B cell (primary cell): Measurements from ENCODE around the gene F13A1. TPM values are rescaled to one million over a fixed set of nuclear protein-coding genes. Genes with fewer than 3 reads are reported as not detected.

ENCODE experiments used
- ATAC-seq: fragments of 200-7000 bp; cut with Tn5 transposase; one replicate; pipeline ENCODE4 v1.10.0; 2021; ENCODE audit warnings: low read depth, mild to moderate bottlenecking, moderate number of reproducible peaks, moderate library complexity
- CTCF ChIA-PET: fragments of 350-600 bp; sonication (Branson Sonifier 250); formaldehyde crosslinking; loops from one replicate; lab custom pipeline; 2021; ENCODE audit warnings: antibody characterized with exemption, inconsistent platforms; lab: Charles Lee
- POLR2A ChIA-PET: fragments of 350-600 bp; sonication (Branson Sonifier 250); formaldehyde crosslinking; loops from one replicate; lab custom pipeline; 2021; ENCODE audit warnings: antibody characterized with exemption; lab: Charles Lee
- DNase-seq: peaks from one replicate; pipeline ENCODE4 v3.0.0; 2013
- H2AFZ ChIP-seq: 2 replicates; pipeline ENCODE4 v1.6.1; 2012; ENCODE audit warnings: mild to moderate bottlenecking, low read depth, low read length; ENCODE audit not compliant: insufficient read depth, poor library complexity, severe bottlenecking
- H3K27ac ChIP-seq, 2 donors: 1 replicate in 1 of 2; 2 replicates in 1 of 2; pipeline ENCODE4 v1.5.1; 2012 to 2013; ENCODE audit warnings: low read length in 2 of 2, mild to moderate bottlenecking in 2 of 2, moderate library complexity in 1 of 2
- H3K27me3 ChIP-seq, 4 experiments: fragments of 200-600 bp in 1 of 4; sonication (generic) in 1 of 4; replicated peaks in 1 of 4; 1 replicate in 2 of 4; 2 replicates in 2 of 4; pipeline versions ENCODE4 v1.6.1 to v1.7.0; 2013 to 2016; ENCODE audit warnings: low read length in 3 of 4, mild to moderate bottlenecking in 2 of 4, mixed read lengths in 1 of 4, moderate library complexity in 1 of 4; ENCODE audit not compliant: insufficient read depth in 4 of 4, control insufficient read depth in 3 of 4; ENCODE audit errors: control extremely low read depth in 1 of 4
- H3K36me3 ChIP-seq, 2 experiments: replicated peaks in 1 of 2; 1 replicate in 1 of 2; 2 replicates in 1 of 2; pipeline versions ENCODE4 v1.6.1 to v1.7.1; 2013; ENCODE audit warnings: low read length in 1 of 2; ENCODE audit not compliant: insufficient read depth in 2 of 2, control insufficient read depth in 1 of 2; ENCODE audit errors: control extremely low read depth in 1 of 2, extremely low read depth in 1 of 2
- H3K4me1 ChIP-seq, 2 donors: fragments of 200-600 bp in 1 of 2; sonication (generic) in 1 of 2; 1 replicate in 1 of 2; 2 replicates in 1 of 2; pipeline versions ENCODE4 v1.5.1 to v1.6.1; 2013 to 2017; ENCODE audit warnings: low read length in 2 of 2; ENCODE audit not compliant: control insufficient read depth in 2 of 2, insufficient read depth in 2 of 2
- H3K4me2 ChIP-seq: replicated peaks from 2 replicates; pipeline ENCODE3; 2012; ENCODE audit warnings: mild to moderate bottlenecking, low read depth, low read length; ENCODE audit not compliant: poor library complexity, severe bottlenecking
- H3K4me3 ChIP-seq, 5 experiments: fragments of 200-600 bp in 1 of 5; sonication (generic) in 1 of 5; 1 replicate in 3 of 5; 2 replicates in 2 of 5; pipeline versions ENCODE4 v1.5.1 to v1.7.0; 2011 to 2016; ENCODE audit warnings: low read length in 4 of 5, mild to moderate bottlenecking in 4 of 5, low read depth in 2 of 5, control low read depth in 1 of 5, moderate library complexity in 1 of 5; ENCODE audit not compliant: insufficient read depth in 1 of 5; ENCODE audit errors: control extremely low read depth in 1 of 5, extremely low read depth in 1 of 5
- H3K79me2 ChIP-seq: fragments of 200-600 bp; sonication (generic); one replicate; pipeline ENCODE4 v1.6.0; 2016; ENCODE audit warnings: low read length; ENCODE audit not compliant: control insufficient read depth, insufficient read depth
- H3K9ac ChIP-seq: fragments of 200-600 bp; sonication (generic); 2 replicates; pipeline ENCODE4 v1.6.1; 2017; ENCODE audit warnings: mild to moderate bottlenecking, low read length, moderate library complexity
- H3K9me3 ChIP-seq, 3 donors: one replicate each; pipeline versions ENCODE4 v1.6.1 to v1.7.1; 2013; ENCODE audit warnings: low read length in 2 of 3; ENCODE audit not compliant: control insufficient read depth in 2 of 3, insufficient read depth in 1 of 3; ENCODE audit errors: control extremely low read depth in 1 of 3
- H4K20me1 ChIP-seq: 2 replicates; pipeline ENCODE4 v1.6.0; 2012; ENCODE audit warnings: mild to moderate bottlenecking, low read length; ENCODE audit not compliant: insufficient read depth, control insufficient read depth, poor library complexity, severe bottlenecking
- H3K27ac Mint-ChIP-seq: one replicate; pipeline ENCODE4 v1.8.0; 2021; ENCODE audit warnings: mixed read lengths
- H3K27me3 Mint-ChIP-seq: one replicate; pipeline ENCODE4 v1.8.0; 2021; ENCODE audit warnings: mixed read lengths
- H3K4me1 Mint-ChIP-seq: one replicate; pipeline ENCODE4 v1.8.0; 2021; ENCODE audit warnings: mixed read lengths
- H3K4me3 Mint-ChIP-seq: one replicate; pipeline ENCODE4 v1.8.0; 2021; ENCODE audit warnings: mixed read lengths
- H3K9me3 Mint-ChIP-seq: one replicate; pipeline ENCODE4 v1.8.0; 2022; ENCODE audit warnings: mixed read lengths; ENCODE audit not compliant: insufficient read depth
- EZH2 ChIP-seq: IDR thresholded peaks from 2 replicates; pipeline ENCODE4 v1.6.1; 2012; ENCODE audit warnings: borderline replicate concordance, low read depth, mild to moderate bottlenecking, moderate library complexity, low read length; ENCODE audit not compliant: insufficient read depth, poor library complexity, severe bottlenecking
- WGBS: methylation state at CpG from one replicate; pipeline ENCODE4 v1.1.5; 2013; ENCODE audit warnings: missing lambda C conversion rate; ENCODE audit not compliant: insufficient coverage; 5-methylcytosine and 5-hydroxymethylcytosine counted together
- intact Hi-C: fragments of 100-400 bp; cut with micrococcal nuclease; formaldehyde crosslinking; loops from one replicate; pipeline ENCODE4 v1.10.0; 2022
- polyA plus RNA-seq: library from polyadenylated mRNA; depleted of rRNA; stranded (reverse); fragments of >200 nt; gene quantifications from 2 replicates; pipeline ENCODE4 v1.2.3, GENCODE V29; 2012
- total RNA-seq, 2 donors: library from RNA; stranded (reverse); fragments of 120-200 nt in 1 of 2; gene quantifications; 1 replicate in 1 of 2; 2 replicates in 1 of 2; pipeline versions ENCODE4 v1.2.3 to v1.2.4, GENCODE V29; 2013 to 2022
- TF ChIP-seq, protein P1 (sequence below): fragments of 200-600 bp; IDR thresholded peaks from one replicate; pipeline ENCODE4 v1.8.0; 2022; ENCODE audit warnings: antibody characterized with exemption, mild to moderate bottlenecking

The F13A1 gene
- total and polyA plus RNA-seq, 2 donors (not counting 1 experiment from before 2014, with no cell fraction given), result 0.43 to 2.0 TPM

DNA sequence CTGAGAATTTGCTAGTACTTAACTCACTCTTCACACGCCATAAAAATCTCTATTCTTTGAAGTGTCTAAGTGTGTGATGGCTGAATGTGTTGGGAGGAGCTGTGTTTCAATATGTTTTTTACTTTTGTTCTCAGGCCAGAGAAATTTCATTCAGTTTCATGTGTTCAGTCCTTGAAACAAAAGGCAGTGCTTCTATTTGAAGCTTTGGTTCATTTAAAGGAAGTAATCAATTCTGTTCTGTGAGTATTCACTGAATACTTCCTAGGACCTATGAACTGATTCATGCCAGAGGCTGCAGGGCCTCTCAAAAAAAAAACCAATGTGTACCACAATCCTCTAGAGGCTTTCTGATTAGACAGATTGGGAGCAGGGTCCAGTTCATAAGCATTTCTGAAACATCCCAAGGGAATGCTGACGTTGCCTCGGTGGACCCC, 12.4 kb upstream of the F13A1 start:
- peak overlapping the region in 1 of 2 donors; percentile 5 for H3K27ac ChIP-seq
- H3K79me2 ChIP-seq, result no peaks in the 10 kb centered on the region
- POLR2A ChIA-PET, result interaction anchor here (0.7 to 3.8 kb wide), 4 partner anchors 34 to 256 kb away, joined by 3 to 27 read pairs (median 8); partner anchors contain the start of gene LY86
- ATAC-seq (no peak), DNase-seq (no peak)
- peak overlapping the region in 1 of 5 experiments; percentile 13 for H3K4me3 ChIP-seq
- Mint-ChIP-seq H3K27me3 (no peaks in the 10 kb centered on the region), H3K27ac (peak overlapping the region; percentile 98), H3K9me3 (no peaks in the 10 kb centered on the region), H3K4me1 (peaks cover 48% of the 10 kb centered on the region), H3K4me3 (peak overlapping the region; percentile 86)
- no peaks in the 10 kb centered on the region for H4K20me1 ChIP-seq
- H3K27me3 ChIP-seq, result no peaks in the 10 kb centered on the region
- peak overlapping the region; percentile 60 for H3K4me2 ChIP-seq
- H3K9me3 ChIP-seq, result no peaks in the 10 kb centered on the region
- CTCF ChIA-PET, result interaction anchor here (0.7 to 1.8 kb wide), 7 partner anchors 34 to 826 kb away, joined by 3 to 5 read pairs (median 3); no protein-coding TSS in a partner anchor
- no peak for TF ChIP-seq EZH2
- TF ChIP-seq, protein P1, sequence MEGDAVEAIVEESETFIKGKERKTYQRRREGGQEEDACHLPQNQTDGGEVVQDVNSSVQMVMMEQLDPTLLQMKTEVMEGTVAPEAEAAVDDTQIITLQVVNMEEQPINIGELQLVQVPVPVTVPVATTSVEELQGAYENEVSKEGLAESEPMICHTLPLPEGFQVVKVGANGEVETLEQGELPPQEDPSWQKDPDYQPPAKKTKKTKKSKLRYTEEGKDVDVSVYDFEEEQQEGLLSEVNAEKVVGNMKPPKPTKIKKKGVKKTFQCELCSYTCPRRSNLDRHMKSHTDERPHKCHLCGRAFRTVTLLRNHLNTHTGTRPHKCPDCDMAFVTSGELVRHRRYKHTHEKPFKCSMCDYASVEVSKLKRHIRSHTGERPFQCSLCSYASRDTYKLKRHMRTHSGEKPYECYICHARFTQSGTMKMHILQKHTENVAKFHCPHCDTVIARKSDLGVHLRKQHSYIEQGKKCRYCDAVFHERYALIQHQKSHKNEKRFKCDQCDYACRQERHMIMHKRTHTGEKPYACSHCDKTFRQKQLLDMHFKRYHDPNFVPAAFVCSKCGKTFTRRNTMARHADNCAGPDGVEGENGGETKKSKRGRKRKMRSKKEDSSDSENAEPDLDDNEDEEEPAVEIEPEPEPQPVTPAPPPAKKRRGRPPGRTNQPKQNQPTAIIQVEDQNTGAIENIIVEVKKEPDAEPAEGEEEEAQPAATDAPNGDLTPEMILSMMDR, result no peak
- H3K4me1 ChIP-seq, result peaks cover 37% of the 10 kb centered on the region in 2 donors
- no peaks in the 10 kb centered on the region for H3K36me3 ChIP-seq
- H2AFZ ChIP-seq, result no peak overlapping the region
- peak overlapping the region; percentile 12 for H3K9ac ChIP-seq
- intact Hi-C loops, result loop anchor here (1.0 to 2.0 kb wide), 3 partner anchors 18 to 74 kb away; no protein-coding TSS in a partner anchor
- WGBS, result no CpG with 5 or more reads among the region's 3 CpGs

DNA sequence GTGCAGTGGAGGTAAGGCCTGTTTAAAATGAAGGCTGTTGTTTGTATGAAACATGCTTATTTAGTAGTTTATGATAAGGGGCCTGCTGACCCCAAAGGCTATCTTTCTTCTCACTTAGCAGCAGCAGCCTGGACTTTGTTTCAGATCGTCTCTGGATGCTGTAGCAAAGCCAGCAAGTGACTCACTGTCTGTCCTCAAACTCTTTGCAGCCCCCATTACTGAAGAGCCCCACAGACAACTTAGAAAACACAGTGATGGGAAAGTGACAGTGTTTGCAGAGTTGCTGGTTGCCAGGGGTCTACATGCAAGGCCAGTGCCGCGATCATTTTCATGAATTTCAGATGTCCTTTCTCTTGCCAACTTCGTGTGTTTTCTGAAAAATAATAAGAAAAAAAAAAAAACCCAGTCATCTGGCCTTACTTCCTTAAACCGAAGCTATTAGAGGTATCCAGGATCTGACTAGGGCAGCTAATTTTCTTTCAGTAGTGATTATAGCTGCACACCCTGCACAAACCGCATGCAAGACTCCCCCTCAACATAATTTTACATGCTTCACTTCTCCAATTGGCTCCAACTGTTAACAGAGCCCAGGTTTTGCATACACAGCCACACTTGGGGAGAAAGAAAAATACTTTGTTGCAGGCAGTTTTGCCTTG, 11.6 kb upstream of the F13A1 start:
- 0% methylated on average over 1 of the region's 6 CpGs for WGBS
- H3K27ac ChIP-seq, result peak overlapping the region in 1 of 2 donors; percentile 22
- peak overlapping the region; percentile 6 for H2AFZ ChIP-seq
- H3K9me3 Mint-ChIP-seq, result no peaks in the 10 kb centered on the region
- H3K79me2 ChIP-seq, result no peaks in the 10 kb centered on the region
- no peaks in the 10 kb centered on the region for H3K27me3 ChIP-seq
- peak overlapping the region; percentile 12 for H3K9ac ChIP-seq
- H3K4me3 Mint-ChIP-seq, result peak overlapping the region; percentile 86
- peak; percentile 69 for DNase-seq
- ATAC-seq, result peak; percentile 78
- no peaks in the 10 kb centered on the region for H3K36me3 ChIP-seq
- peaks cover 37% of the 10 kb centered on the region in 2 donors for H3K4me1 ChIP-seq
- intact Hi-C loops, result loop anchor here (1.0 to 2.0 kb wide), 5 partner anchors 17 to 257 kb away; partner anchors contain the start of gene LY86
- no peaks in the 10 kb centered on the region for H3K9me3 ChIP-seq
- peak overlapping the region; percentile 98 for H3K27ac Mint-ChIP-seq
- H3K4me2 ChIP-seq, result peak overlapping the region; percentile 60
- TF ChIP-seq, protein P1, result no peak
- TF ChIP-seq EZH2, result no peak
- CTCF ChIA-PET, result interaction anchor here (0.5 to 1.8 kb wide), 7 partner anchors 58 to 825 kb away, joined by 3 to 5 read pairs (median 3); no protein-coding TSS in a partner anchor
- H4K20me1 ChIP-seq, result no peaks in the 10 kb centered on the region
- H3K4me1 Mint-ChIP-seq, result peaks cover 48% of the 10 kb centered on the region
- POLR2A ChIA-PET, result interaction anchor here (0.7 to 3.8 kb wide), 4 partner anchors 35 to 257 kb away, joined by 3 to 27 read pairs (median 8); partner anchors contain the start of gene LY86
- H3K4me3 ChIP-seq, result peak overlapping the region in 1 of 5 experiments; percentile 13
- no peaks in the 10 kb centered on the region for H3K27me3 Mint-ChIP-seq
